Spleen (tissue), 11 donors: ENCODE measurements around the gene KLHDC8A. TPM values are rescaled to one million over a fixed set of nuclear protein-coding genes. Genes with fewer than 3 reads are reported as not detected.
"Not testable (repeated sequence)": the region's sequence is repeated elsewhere in the genome, so short reads cannot be mapped to it uniquely, and the experiment has no call there.

ENCODE experiments used
- DNase-seq: peaks from one replicate; pipeline ENCODE4 v3.0.0-alpha.2; 2020
- H3K27ac ChIP-seq, 8 donors: fragments of 200-600 bp; sonication (generic) in 7 of 8; 1 replicate in 4 of 8; 2 replicates in 4 of 8; pipeline versions ENCODE4 v1.5.0 to v1.8.0; 2016 to 2021; ENCODE audit warnings: inconsistent platforms in 4 of 8, mild to moderate bottlenecking in 4 of 8, moderate library complexity in 1 of 8
- H3K27me3 ChIP-seq, 7 donors: fragments of 200-600 bp; sonication (generic) in 6 of 7; replicated peaks in 1 of 7; 1 replicate in 4 of 7; 2 replicates in 3 of 7; pipeline versions ENCODE4 v1.5.0 to v1.8.0; 2016 to 2021; ENCODE audit warnings: inconsistent platforms in 3 of 7, mild to moderate bottlenecking in 1 of 7
- H3K36me3 ChIP-seq, 6 donors: fragments of 200-600 bp; sonication (generic) in 5 of 6; 1 replicate in 4 of 6; 2 replicates in 2 of 6; pipeline versions ENCODE4 v1.5.0 to v1.8.0; 2016 to 2021; ENCODE audit warnings: inconsistent platforms in 2 of 6
- H3K4me1 ChIP-seq, 6 donors: fragments of 200-600 bp; sonication (generic) in 5 of 6; 1 replicate in 3 of 6; 2 replicates in 3 of 6; pipeline versions ENCODE4 v1.5.0 to v1.8.0; 2016 to 2021; ENCODE audit warnings: inconsistent platforms in 3 of 6
- H3K4me3 ChIP-seq, 8 donors: fragments of 200-600 bp; sonication (generic) in 7 of 8; 1 replicate in 4 of 8; 2 replicates in 4 of 8; pipeline versions ENCODE4 v1.5.0 to v1.8.0; 2016 to 2021; ENCODE audit warnings: inconsistent platforms in 4 of 8, mild to moderate bottlenecking in 4 of 8, moderate library complexity in 2 of 8
- H3K9me3 ChIP-seq, 8 donors: fragments of 200-600 bp; sonication (generic) in 7 of 8; 1 replicate in 4 of 8; 2 replicates in 4 of 8; pipeline versions ENCODE4 v1.5.0 to v1.8.0; 2016 to 2021; ENCODE audit warnings: inconsistent platforms in 4 of 8
- CTCF ChIP-seq, 11 experiments: fragments of 200-600 bp in 7 of 11; fragments of 450-650 bp in 4 of 11; sonication (generic) in 4 of 11; IDR thresholded peaks in 8 of 11; conservative IDR thresholded peaks in 3 of 11; 1 replicate in 7 of 11; 2 replicates in 4 of 11; pipeline versions ENCODE4 v1.4.0 to v1.8.0; 2016 to 2021; ENCODE audit warnings: antibody characterized with exemption in 11 of 11, inconsistent platforms in 4 of 11, mild to moderate bottlenecking in 1 of 11
- POLR2A ChIP-seq, 3 donors: fragments of 450-650 bp; IDR thresholded peaks; one replicate each; pipeline ENCODE4 v1.5.1; 2017; ENCODE audit warnings: antibody characterized with exemption in 3 of 3, mild to moderate bottlenecking in 1 of 3
- POLR2AphosphoS5 ChIP-seq, 3 donors: sonication (generic); formaldehyde crosslinking; IDR thresholded peaks; one replicate each; pipeline ENCODE4 v1.5.1; 2017; ENCODE audit warnings: antibody characterized with exemption in 3 of 3
- WGBS, 5 donors: extraction: QIAGEN DNeasy Blood & Tissue Kit in 3 of 5; methylation state at CpG; one replicate each; pipeline versions ENCODE4 v1.1.5 to v1.1.7; 2013 to 2018; 5-methylcytosine and 5-hydroxymethylcytosine counted together
- intact Hi-C: fragments of 100-400 bp; cut with DNase I; formaldehyde crosslinking; loops from one replicate; pipeline ENCODE4 v1.15.0; 2023; ENCODE audit warnings: low total_unique reads
- polyA plus RNA-seq, 3 donors: library from polyadenylated mRNA; stranded (reverse); fragments of 200-250 nt; gene quantifications; one replicate each; pipeline ENCODE4 v1.2.1, GENCODE V29; 2013
- total RNA-seq, 7 donors: library from RNA; depleted of rRNA in 3 of 7; stranded (reverse); fragments of >200 nt in 3 of 7; fragmentation: NEBNext Ultra II Directional in 4 of 7; extraction: Animal tissue kit (Norgen Biotek cat#: 25700) in 4 of 7; gene quantifications; one replicate each; pipeline versions ENCODE4 v1.1.0 to v1.2.1, GENCODE V29; 2016 to 2021
- donor health status: healthy with polysubstance abuse.
- donor health status: DM: no; HTN: no; CAD: no; lungs with moderate emphysema.
- donor health status: DM: no; HTN: no; CAD: no.
- donor health status: Bipolar disorder and iron deficiency.
- donor health status: healthy.
- donor health status: DM: no; HTN: no; CAD: no.
- donor health status: DM: yes; HTN: yes; CAD: no.

Gene KLHDC8A
- total and polyA plus RNA-seq, 10 donors: 0.17 to 2.8 (median 0.48) TPM; not detected in 3

- WGBS, 5 donors: 74 to 82% (median 78%) methylated on average over 3 of the region's 3 CpGs
- DNase-seq: no peak
- Histone ChIP-seq H3K27me3 (peaks cover 0 to 31% (median 10%) of the 10 kb centered on the region in 7 donors), H3K4me3 (no peak overlapping the region), H3K9me3 (no peaks in the 10 kb centered on the region), H3K4me1 (no peaks in the 10 kb centered on the region), H3K27ac (no peak overlapping the region), H3K36me3 (no peaks in the 10 kb centered on the region)
- TF ChIP-seq POLR2AphosphoS5 (IDR thresholded peaks at IDR 0.05) (no peak), CTCF (IDR thresholded peaks at IDR 0.05 in 8 of 11, conservative IDR thresholded peaks at IDR 0.05 in 3 of 11) (no peak), POLR2A (IDR thresholded peaks at IDR 0.05) (no peak)
- intact Hi-C loops: no loop called here
Observed at GRCh38 chr1:205395616-205396015, 38.9 kb upstream of the KLHDC8A start.

- TF ChIP-seq POLR2AphosphoS5 (IDR thresholded peaks at IDR 0.05) (no peak), POLR2A (IDR thresholded peaks at IDR 0.05) (no peak), CTCF (IDR thresholded peaks at IDR 0.05 in 8 of 11, conservative IDR thresholded peaks at IDR 0.05 in 3 of 11) (no peak)
- 83 to 88% (median 83%) methylated on average over 1 of the region's 1 CpG for WGBS, 5 donors
- intact Hi-C loops: no loop called here
Observed at GRCh38 chr1:205392650-205393049, 35.9 kb upstream of the KLHDC8A start.

GRCh38 chr1:205391386-205391785, 34.7 kb upstream of the KLHDC8A start:
- no peak for TF ChIP-seq POLR2A (IDR thresholded peaks at IDR 0.05)
- no peak for TF ChIP-seq CTCF (IDR thresholded peaks at IDR 0.05 in 8 of 11, conservative IDR thresholded peaks at IDR 0.05 in 3 of 11)
- TF ChIP-seq POLR2AphosphoS5 (IDR thresholded peaks at IDR 0.05): no peak
- H3K4me3 ChIP-seq: no peak overlapping the region
- 86 to 96% (median 93%) methylated on average over 5 to 7 of the region's 7 CpGs for WGBS, 5 donors
- no peaks in the 10 kb centered on the region for H3K36me3 ChIP-seq
- H3K27me3 ChIP-seq: peaks cover 0 to 40% (median 14%) of the 10 kb centered on the region in 7 donors
- H3K4me1 ChIP-seq: no peaks in the 10 kb centered on the region
- intact Hi-C loops: no loop called here
- no peaks in the 10 kb centered on the region for H3K9me3 ChIP-seq
- DNase-seq: no peak
- H3K27ac ChIP-seq: no peak overlapping the region

More at GRCh38 chr1:205392650-205393049, 35.9 kb upstream of the KLHDC8A start:
- Histone ChIP-seq H3K4me1 (no peaks in the 10 kb centered on the region), H3K9me3 (no peaks in the 10 kb centered on the region), H3K4me3 (no peak overlapping the region), H3K36me3 (no peaks in the 10 kb centered on the region), H3K27me3 (peaks cover 0 to 40% (median 14%) of the 10 kb centered on the region in 7 donors), H3K27ac (no peak overlapping the region)
- no peak for DNase-seq

GRCh38 chr1:205387845-205388244, 31.1 kb upstream of the KLHDC8A start:
- Histone ChIP-seq H3K36me3 (no peaks in the 10 kb centered on the region), H3K9me3 (no peaks in the 10 kb centered on the region), H3K4me1 (no peaks in the 10 kb centered on the region), H3K4me3 (no peak overlapping the region), H3K27me3 (peaks cover 0 to 25% (median 6%) of the 10 kb centered on the region in 7 donors), H3K27ac (no peak overlapping the region)
- TF ChIP-seq CTCF (IDR thresholded peaks at IDR 0.05 in 8 of 11, conservative IDR thresholded peaks at IDR 0.05 in 3 of 11): no peak
- TF ChIP-seq POLR2AphosphoS5 (IDR thresholded peaks at IDR 0.05): no peak
- TF ChIP-seq POLR2A (IDR thresholded peaks at IDR 0.05): no peak
- no peak for DNase-seq
- 90 to 96% (median 94%) methylated on average over 2 of the region's 2 CpGs for WGBS, 5 donors
- intact Hi-C loops: no loop called here

GRCh38 chr1:205382990-205383389, 26.3 kb upstream of the KLHDC8A start:
- intact Hi-C loops: not testable (repeated sequence)

More at GRCh38 chr1:205382990-205383389, 26.3 kb upstream of the KLHDC8A start:
- WGBS, 5 donors: 76 to 88% (median 86%) methylated on average over 3 of the region's 3 CpGs
- H3K9me3 ChIP-seq, H3K4me1 ChIP-seq, DNase-seq, H3K27ac ChIP-seq, H3K4me3 ChIP-seq, H3K36me3 ChIP-seq: not testable (repeated sequence)
- H3K27me3 ChIP-seq: peaks cover 0 to 19% (median 0%) of the 10 kb centered on the region in 7 donors
